IgD-negative memory B cell (primary cell): ENCODE measurements around the gene HAGHL. TPM values are rescaled to one million over a fixed set of nuclear protein-coding genes. Genes with fewer than 3 reads are reported as not detected.
"Not testable (repeated sequence)": the region's sequence is repeated elsewhere in the genome, so short reads cannot be mapped to it uniquely, and the experiment has no call there.

ENCODE experiments used
- H3K27ac Mint-ChIP-seq, 3 donors: one replicate each; pipeline ENCODE4 v1.8.0; 2020 to 2022; ENCODE audit warnings: mild to moderate bottlenecking in 3 of 3, mixed read lengths in 3 of 3, moderate library complexity in 1 of 3
- H3K27me3 Mint-ChIP-seq: one replicate; pipeline ENCODE4 v1.8.0; 2021; ENCODE audit warnings: mixed read lengths
- H3K36me3 Mint-ChIP-seq: one replicate; pipeline ENCODE4 v1.8.0; 2020; ENCODE audit warnings: mild to moderate bottlenecking, mixed read lengths
- H3K4me1 Mint-ChIP-seq, 3 donors: one replicate each; pipeline ENCODE4 v1.8.0; 2020 to 2022; ENCODE audit warnings: mixed read lengths in 3 of 3, mild to moderate bottlenecking in 1 of 3
- H3K4me3 Mint-ChIP-seq, 4 donors: one replicate each; pipeline ENCODE4 v1.8.0; 2020 to 2022; ENCODE audit warnings: mild to moderate bottlenecking in 4 of 4, mixed read lengths in 4 of 4, moderate library complexity in 3 of 4
- H3K9me3 Mint-ChIP-seq, 3 donors: one replicate each; pipeline ENCODE4 v1.8.0; 2020 to 2021; ENCODE audit warnings: mixed read lengths in 3 of 3, mild to moderate bottlenecking in 1 of 3
- polyA plus RNA-seq: library from polyadenylated mRNA; unstranded; fragments of 300-500 nt; fragmentation: Illumina TruSeq; gene quantifications from one replicate; pipeline ENCODE4 v1.2.3, GENCODE V29; 2021

Gene HAGHL
- polyA plus RNA-seq, 1 donor from 2014 or later, result 10.0 TPM

DNA sequence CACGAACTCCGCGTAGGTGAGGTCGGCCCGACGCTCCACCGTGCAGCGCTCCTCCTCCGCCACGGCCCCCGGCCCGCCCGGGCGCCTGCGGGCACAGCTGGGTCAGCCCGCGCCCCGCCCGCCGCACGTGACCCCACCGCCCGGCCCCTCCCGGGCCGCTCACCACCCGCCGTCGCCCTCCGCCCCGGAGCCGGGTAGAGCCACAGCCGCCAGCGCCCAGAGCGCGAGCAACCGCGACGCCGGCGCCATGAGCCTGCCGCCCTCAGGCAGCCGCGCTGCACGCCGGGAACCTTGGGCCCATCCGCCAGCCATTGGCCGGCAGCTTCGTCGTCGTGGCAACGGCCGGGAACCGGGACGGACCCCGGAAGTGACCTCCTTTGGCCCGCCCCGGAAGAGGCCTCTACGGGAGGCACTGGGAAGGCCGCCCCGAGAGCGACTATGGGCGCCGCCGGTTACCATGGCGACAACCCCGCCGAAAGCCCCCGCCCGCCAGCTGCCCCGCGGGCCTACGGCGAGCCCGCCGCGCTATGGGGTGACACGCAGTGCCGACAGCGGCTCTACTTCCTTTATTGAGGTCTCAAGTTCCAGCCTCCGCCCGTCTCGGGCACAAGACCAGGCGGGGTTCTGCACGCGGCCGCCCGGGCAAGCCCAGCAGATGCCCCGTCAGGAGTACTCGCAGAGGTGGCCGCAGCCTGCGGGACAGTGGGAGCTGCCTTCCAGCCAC is 42.7 kb upstream of the HAGHL start, which contains the start of gene JMJD8:
Gene JMJD8, minus strand, starts transcription at position 264 of the 724 bp plus-strand sequence. Its CDS starts 15 bp downstream, at position 249.
- H3K4me3 Mint-ChIP-seq, result peak within 1 kb of the TSS; percentile 81 to 90 (median 90)
- no peaks in the 10 kb centered on the region for H3K9me3 Mint-ChIP-seq
- H3K27ac Mint-ChIP-seq, result peak within 1 kb of the TSS; percentile 57 to 93 (median 90)
- H3K27me3 Mint-ChIP-seq, result no peaks in the 10 kb centered on the region
- H3K36me3 Mint-ChIP-seq, result no peaks in the 10 kb centered on the region
- H3K4me1 Mint-ChIP-seq, result peaks cover 3 to 14% (median 6%) of the 10 kb centered on the region in 3 donors

DNA sequence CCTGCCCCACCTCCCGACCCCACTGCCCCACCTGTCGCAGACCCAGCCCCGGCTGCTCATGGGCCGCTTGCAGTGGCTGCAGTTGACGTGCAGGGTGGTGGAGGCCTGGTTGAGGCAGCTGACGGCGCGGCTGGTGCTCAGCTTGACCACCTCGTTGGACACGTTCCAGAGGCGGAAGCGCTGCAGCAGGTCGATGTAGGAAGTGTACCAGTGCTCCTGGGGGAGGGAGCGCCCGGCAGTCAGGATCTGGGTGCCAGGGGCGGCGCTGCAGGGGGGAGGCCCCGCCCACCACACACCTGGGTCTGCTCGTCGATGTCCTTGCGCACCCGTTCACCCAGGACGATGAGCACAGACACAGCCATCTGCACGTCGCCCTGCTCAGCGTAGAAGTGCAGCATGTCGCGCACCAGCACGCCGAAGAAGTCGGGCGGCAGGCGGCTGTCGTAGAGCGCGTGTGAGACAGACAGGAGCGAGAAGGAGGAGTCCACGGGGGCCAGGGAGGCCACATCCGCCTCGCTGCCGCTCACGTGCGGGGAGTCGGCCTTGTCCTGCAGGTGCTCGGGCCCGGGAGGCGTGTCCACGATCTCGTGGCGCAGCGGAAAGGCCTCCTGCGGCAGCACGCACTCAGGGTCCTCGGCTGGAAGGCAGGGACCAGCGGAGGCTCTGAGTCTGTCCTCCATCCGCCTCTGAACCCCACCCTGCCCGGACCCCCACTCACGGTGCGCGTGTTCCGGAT is 41.8 kb upstream of the HAGHL start:
- H3K36me3 Mint-ChIP-seq, result no peaks in the 10 kb centered on the region
- no peaks in the 10 kb centered on the region for H3K9me3 Mint-ChIP-seq
- no peaks in the 10 kb centered on the region for H3K27me3 Mint-ChIP-seq
- H3K4me3 Mint-ChIP-seq, result peak overlapping the region in 1 of 4 donors; percentile 59
- H3K27ac Mint-ChIP-seq, result peak overlapping the region in 2 of 3 donors; percentile 39 to 93
- peaks cover 3 to 16% (median 6%) of the 10 kb centered on the region in 3 donors for H3K4me1 Mint-ChIP-seq

DNA sequence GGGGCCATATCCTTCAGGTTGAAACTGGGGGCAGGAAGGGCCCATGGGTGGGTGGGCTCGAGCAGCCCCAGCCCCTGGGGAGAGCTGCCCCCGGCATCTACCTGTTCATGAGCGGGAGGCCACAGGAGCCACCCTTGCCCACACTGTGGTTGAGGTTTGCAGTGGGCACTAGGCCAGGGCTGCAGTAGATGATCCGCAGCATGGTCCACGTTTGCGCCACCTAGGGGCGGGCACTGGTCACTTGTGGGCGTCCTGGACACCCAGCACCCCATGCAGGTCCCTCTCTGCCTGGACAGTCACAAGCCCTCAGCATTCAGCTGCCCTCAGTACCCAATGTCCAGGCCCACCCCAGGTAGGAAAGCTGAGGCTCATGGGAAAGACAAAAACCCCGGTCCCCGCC is 40.9 kb upstream of the HAGHL start:
- Mint-ChIP-seq H3K4me3 (peak overlapping the region in 2 of 4 donors; percentile 45 to 76), H3K36me3 (no peaks in the 10 kb centered on the region), H3K27me3 (no peaks in the 10 kb centered on the region), H3K4me1 (peaks cover 3 to 18% (median 7%) of the 10 kb centered on the region in 3 donors), H3K27ac (peak overlapping the region in 1 of 3 donors; percentile 39), H3K9me3 (no peaks in the 10 kb centered on the region)

DNA sequence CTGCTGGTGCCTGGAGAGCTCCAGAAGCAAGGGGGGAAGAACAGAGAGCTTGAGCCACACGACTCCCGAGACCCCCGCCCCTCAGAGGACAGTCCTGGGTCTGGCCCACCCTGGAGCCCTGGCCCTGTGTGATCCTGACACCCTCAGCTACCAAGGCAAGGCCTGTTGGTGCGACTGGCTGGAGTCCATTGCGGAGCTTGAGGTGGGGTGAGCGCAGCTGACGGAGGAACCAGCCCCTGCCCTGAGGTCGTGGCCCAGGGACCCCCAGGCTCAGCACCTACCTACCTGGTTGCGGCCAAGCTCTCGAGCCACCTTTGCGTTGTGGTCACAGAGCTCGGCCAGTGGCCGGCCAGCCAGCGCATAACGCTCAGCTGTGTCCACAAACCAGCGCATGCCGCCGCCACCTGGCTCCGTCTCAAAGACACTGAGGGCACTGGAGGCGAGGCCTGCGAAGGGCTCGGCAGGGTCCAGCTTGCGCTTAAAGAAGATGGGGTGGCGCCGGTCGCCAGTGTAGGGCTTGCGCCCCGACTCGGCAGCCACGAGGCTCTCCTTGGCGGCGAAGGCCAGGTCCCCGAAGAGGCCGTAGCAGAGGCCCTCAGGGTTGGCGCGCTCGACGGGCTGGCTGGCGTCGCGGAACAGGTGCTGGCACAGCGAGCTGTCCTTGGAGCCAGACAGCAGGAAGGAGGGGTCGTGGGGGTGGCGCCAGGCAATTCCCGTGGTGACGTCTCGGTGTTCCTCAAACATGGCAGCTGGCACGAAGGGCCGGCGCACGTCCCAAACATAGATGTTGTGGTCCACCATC is 40.2 kb upstream of the HAGHL start:
- H3K9me3 Mint-ChIP-seq, result no peaks in the 10 kb centered on the region
- H3K4me3 Mint-ChIP-seq, result no peak overlapping the region
- H3K4me1 Mint-ChIP-seq, result peaks cover 2 to 18% (median 5%) of the 10 kb centered on the region in 3 donors
- H3K27me3 Mint-ChIP-seq, result no peaks in the 10 kb centered on the region
- H3K27ac Mint-ChIP-seq, result peak overlapping the region in 1 of 3 donors; percentile 76
- H3K36me3 Mint-ChIP-seq, result no peaks in the 10 kb centered on the region

DNA sequence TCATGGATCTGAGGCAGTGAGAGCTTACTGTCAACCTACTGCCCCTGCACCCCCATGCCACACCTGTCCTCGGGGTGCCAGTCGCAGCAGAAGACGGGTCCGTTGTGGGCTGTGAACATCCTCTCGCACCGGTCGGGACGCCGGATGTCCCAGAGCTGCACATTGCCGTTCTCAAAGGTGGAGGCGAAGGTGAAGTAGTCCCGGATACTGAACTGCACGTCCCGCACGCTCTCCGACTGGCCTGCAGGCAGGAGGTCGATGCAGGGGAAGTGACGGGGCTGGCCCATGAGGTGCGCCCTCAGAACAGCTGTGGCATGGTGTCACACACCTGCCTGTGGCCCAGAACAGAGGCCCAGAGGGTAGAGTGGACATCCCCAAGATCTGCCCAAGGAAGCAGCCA is 39.4 kb upstream of the HAGHL start:
- peaks cover 2 to 13% (median 10%) of the 10 kb centered on the region in 3 donors for H3K4me1 Mint-ChIP-seq
- peak overlapping the region in 2 of 4 donors; percentile 17 to 69 for H3K4me3 Mint-ChIP-seq
- no peaks in the 10 kb centered on the region for H3K27me3 Mint-ChIP-seq
- H3K36me3 Mint-ChIP-seq, result no peaks in the 10 kb centered on the region
- peak overlapping the region in 1 of 3 donors; percentile 76 for H3K27ac Mint-ChIP-seq
- H3K9me3 Mint-ChIP-seq, result no peaks in the 10 kb centered on the region

DNA sequence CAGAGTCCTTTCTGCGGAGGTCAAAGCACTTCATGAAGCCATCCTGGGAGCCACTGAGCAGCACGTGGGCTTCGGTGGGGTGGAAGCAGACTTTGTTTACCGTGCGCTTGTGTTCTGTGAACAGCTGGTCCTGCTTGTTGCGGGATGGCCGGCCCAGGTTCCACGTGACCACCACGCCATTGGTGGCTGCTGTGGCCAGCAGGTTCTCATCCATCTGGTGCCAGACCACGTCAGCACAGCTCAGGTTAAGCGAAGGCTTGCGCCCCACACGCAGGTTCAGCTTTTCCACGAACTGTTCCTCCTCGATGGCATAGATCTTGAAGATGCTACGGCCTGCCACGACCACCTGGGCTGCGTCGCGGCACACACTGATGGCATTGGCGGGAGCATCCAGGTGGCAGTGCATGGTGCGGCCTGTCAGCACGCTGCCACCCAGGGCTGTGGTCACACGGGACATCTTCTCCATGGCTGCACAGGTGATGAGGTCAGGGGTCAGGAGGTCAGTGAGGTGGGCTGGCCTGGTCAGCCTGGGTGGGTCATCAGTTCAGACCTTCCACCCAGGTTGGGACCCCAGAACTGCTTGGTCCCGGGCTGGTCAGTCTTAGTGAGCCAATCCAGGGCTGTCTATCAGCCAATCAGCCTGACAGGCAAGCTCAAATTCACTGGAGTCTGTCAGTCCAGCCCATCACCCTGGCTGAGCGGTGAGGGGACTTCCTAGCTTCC is 37.6 kb upstream of the HAGHL start:
- Mint-ChIP-seq H3K27ac (peak overlapping the region in 1 of 3 donors; percentile 92), H3K4me1 (peaks cover 4 to 12% (median 10%) of the 10 kb centered on the region in 3 donors), H3K27me3 (no peaks in the 10 kb centered on the region), H3K9me3 (no peaks in the 10 kb centered on the region), H3K4me3 (peak overlapping the region; percentile 88 to 98 (median 94)), H3K36me3 (no peaks in the 10 kb centered on the region)

DNA sequence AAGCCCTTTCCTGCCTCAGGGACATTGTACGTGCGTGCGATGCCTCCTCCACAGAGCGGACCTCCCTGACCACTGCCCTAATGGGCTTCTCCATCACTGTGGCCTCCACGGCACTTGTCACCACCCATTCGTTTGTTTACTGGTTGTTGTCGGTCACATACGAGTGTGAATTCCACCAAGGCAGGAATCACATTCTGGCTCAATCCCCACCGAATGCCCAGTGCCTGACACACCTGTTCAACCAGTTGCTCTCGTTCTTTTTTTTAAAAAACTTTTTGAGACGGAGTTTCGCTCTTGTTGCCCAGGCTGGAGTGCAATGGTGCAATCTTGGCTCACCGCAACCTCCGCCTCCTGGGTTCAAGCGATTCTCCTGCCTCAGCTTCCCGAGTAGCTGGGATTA is 35.7 kb upstream of the HAGHL start:
- H3K27ac Mint-ChIP-seq, result peak overlapping the region in 2 of 3 donors; percentile 92 to 94
- H3K4me3 Mint-ChIP-seq, result peak overlapping the region in 3 of 4 donors; percentile 89 to 96 (median 92)
- peaks cover 6 to 16% (median 10%) of the 10 kb centered on the region in 3 donors for H3K4me1 Mint-ChIP-seq
- not testable (repeated sequence) for H3K36me3 Mint-ChIP-seq, H3K27me3 Mint-ChIP-seq, H3K9me3 Mint-ChIP-seq

DNA sequence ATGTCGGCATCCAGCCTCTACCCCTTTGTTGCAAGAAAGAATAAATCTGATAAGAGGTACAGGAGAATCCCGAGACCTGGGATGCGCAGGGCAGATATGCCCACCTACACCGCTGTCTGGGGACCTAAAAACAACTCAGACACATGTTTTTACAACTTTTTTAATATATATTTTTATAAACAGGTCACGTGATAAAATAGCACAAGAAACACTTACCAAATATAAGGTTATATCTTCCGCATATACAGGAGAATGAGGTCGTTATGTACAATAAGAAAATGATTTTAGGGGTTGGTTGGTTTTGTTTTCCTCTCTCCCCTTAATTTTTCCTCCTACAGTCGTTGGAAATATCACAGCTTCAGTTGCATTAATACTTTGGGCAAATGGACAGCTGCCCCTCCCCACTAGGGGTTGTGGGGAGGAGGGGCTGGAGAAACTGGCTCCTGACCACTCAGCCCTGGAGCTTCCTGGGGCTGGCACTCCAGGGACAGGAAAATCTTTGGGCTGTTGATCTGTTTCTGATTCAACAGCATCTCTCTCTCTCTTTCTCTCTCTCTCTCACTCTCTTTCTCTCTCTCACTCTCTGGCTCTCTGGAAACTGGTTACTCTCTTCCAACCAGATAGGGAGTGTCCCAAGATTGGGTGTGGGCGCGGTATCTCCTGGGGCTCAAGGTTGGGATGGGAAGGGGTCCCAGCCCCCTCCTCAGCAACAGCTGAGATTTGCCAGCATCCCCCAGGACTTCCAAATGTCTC is 34.4 kb upstream of the HAGHL start:
- H3K4me3 Mint-ChIP-seq, result peak overlapping the region; percentile 30 to 92 (median 76)

DNA sequence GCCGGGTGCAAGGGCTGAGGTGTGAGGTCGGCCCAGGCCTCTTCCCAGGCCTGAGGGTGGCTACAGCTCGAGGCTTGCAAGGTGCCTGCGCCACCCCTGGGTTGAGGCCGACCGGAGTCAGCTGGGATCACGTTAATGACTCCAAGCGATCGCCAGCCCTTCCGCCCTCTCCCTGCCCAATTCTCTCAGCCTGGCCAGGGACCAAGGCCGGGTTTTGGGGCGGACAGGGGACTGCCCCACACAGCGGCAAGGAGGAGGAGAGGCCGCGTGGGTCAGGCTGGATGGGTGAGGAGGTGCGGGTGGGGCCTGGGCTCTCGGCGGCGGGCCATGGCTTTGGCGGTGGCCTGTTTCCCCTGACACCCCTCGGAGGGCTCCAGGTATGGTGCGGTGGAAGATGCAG is 33.5 kb upstream of the HAGHL start:
- Mint-ChIP-seq H3K27me3 (peaks cover 6% of the 10 kb centered on the region), H3K4me1 (peaks cover 8 to 16% (median 10%) of the 10 kb centered on the region in 3 donors), H3K4me3 (peak overlapping the region in 2 of 4 donors; percentile 65 to 92), H3K9me3 (no peaks in the 10 kb centered on the region), H3K27ac (no peak overlapping the region), H3K36me3 (no peaks in the 10 kb centered on the region)

More for the DNA sequence above, 34.4 kb upstream of the HAGHL start:
- H3K27ac Mint-ChIP-seq, result peak overlapping the region in 1 of 3 donors; percentile 51
- no peaks in the 10 kb centered on the region for H3K36me3 Mint-ChIP-seq
- peaks cover 6% of the 10 kb centered on the region for H3K27me3 Mint-ChIP-seq
- no peaks in the 10 kb centered on the region for H3K9me3 Mint-ChIP-seq
- peaks cover 8 to 16% (median 10%) of the 10 kb centered on the region in 3 donors for H3K4me1 Mint-ChIP-seq

DNA sequence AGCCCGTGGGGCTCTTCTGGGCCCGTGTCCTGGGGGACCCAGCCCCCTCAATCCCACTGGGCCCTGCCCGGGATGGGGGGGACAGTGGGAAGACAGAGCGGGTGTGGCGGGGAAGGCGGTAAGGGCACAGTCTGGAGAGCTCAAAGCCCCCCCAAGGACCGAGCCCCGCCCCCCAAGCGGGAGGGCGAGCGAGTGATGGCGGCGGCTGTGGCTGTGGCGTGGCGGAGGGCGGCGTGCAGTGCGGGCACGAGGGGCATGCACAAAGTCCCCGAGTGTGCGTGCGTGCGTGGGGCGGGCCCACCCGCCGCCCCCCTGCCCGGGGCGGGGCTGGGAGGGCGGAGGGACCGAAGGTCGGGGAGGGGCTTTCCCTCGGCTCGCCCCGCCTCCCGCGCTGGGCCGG is 33.1 kb upstream of the HAGHL start:
- Mint-ChIP-seq H3K27ac (no peak overlapping the region), H3K4me3 (peak overlapping the region in 2 of 4 donors; percentile 25 to 65), H3K36me3 (no peaks in the 10 kb centered on the region)

DNA sequence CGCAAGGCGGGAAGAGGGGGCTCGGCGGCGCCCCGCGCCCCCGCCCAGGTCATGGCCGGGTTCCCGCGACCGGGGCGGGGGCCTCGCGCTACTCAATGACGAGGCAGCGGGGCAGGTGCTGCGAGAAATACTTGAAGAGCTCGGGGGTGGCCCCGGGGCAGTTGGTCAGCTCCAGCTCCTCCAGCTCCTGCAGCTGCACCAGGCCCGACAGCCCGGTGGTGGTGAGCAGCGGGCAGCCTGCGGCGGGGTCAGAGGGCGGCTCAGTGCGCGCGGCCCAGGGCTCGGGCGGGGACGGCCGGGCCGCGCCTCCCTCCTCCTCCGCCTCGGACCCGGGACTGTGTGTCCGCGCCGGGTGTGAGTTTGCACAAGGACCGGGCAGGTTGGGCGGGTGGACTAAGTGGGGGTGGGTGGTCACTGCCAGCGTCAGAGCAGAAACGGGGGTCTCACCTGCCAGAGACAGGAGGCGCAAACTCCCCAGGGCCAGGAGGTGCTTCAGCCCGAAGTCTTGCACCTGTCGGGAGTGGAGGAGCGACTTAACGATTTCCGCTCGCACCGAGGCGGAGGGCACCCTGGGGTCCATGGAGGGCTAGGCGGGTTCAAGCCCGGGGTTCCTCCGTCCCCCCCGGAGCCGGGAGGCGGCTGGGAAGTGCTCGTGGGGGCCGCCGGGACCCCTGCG is 32.6 kb upstream of the HAGHL start:
- Mint-ChIP-seq H3K27me3 (peaks cover 9% of the 10 kb centered on the region), H3K4me3 (peak overlapping the region; percentile 50 to 89 (median 76)), H3K9me3 (no peaks in the 10 kb centered on the region), H3K27ac (peak overlapping the region in 1 of 3 donors; percentile 71), H3K36me3 (no peaks in the 10 kb centered on the region), H3K4me1 (peaks cover 8 to 13% (median 10%) of the 10 kb centered on the region in 3 donors)

More for the DNA sequence above, 33.1 kb upstream of the HAGHL start:
- Mint-ChIP-seq H3K27me3 (peaks cover 6% of the 10 kb centered on the region), H3K4me1 (peaks cover 8 to 16% (median 10%) of the 10 kb centered on the region in 3 donors), H3K9me3 (no peaks in the 10 kb centered on the region)

DNA sequence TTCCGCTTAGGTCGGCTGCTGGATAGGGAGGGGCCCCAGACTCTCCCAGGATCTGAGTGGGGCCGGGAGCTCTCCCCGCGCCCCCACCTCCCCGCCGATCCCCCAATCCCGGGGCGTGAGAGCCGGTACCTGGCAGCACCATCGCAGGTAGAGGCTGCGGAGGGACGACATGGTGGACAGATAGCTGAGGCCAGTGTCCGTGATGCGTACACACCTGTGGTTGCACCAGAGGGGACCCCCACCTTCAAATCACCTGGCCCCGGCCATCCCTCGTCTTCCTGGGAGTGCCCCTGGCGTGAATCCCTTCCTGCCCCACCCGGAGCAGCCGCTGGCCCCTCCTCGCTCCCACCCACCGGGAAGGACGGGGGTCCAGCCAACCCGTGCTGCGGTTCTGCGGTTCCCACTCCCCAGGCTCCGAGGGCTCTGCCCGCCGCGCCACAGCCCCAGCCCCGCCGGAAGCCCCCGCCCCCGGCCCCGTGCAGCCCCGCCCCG is 32.0 kb upstream of the HAGHL start:
- peak overlapping the region in 1 of 3 donors; percentile 71 for H3K27ac Mint-ChIP-seq
- H3K4me3 Mint-ChIP-seq, result peak overlapping the region in 2 of 4 donors; percentile 17 to 76
- H3K36me3 Mint-ChIP-seq, result no peaks in the 10 kb centered on the region
- H3K4me1 Mint-ChIP-seq, result peaks cover 8 to 12% (median 10%) of the 10 kb centered on the region in 3 donors
- H3K9me3 Mint-ChIP-seq, result no peaks in the 10 kb centered on the region
- peaks cover 9% of the 10 kb centered on the region for H3K27me3 Mint-ChIP-seq
